ENCODE data around the gene CACNA2D2. TPM values are rescaled to one million over a fixed set of nuclear protein-coding genes. Genes with fewer than 3 reads are reported as not detected.

Gene CACNA2D2
- total and polyA plus RNA-seq, 9 donors: 0.95 to 8.6 (median 3.8) TPM

DNA sequence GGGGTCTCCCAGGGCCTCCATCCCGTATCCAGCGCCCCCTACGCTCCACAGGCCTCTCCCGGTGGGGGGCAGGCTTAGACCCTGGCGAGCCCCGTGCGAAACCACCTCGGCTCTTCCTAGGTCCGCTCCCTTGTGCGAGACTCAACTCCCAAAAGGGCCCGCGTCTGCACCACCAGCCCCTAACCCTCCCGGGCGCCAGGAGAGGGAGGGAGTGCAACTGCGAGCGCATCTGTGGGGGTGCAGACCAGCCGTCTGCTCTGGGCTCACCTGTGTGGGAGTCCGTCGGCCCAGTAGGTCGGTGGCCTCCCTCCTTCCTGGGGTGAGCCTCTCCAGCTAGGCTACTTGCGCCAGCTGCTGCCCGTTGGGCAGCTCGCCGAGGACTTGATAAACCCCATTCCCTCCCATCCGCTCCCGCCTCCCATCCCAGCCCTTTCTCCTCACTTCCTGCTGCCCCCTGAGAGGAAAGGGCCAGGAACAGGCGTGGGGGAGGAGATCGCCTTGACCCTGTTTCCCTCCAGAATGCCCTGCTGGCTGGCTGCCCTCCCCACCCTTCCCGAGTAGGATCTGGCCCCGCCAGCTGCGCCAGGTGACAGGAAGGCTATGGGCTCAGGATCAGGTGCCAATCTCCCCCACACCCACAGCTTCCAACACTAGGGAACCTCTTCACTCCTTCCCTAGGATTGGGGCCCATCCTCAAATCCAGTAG, 180.9 kb downstream of the CACNA2D2 start, which contains the start of gene HYAL2:
Gene HYAL2, minus strand, starts transcription at position 360 of the 706 bp plus-strand sequence. CDS start 2,256 bp downstream, outside the sequence.
- Histone ChIP-seq H3K27me3 (no peaks in the 10 kb centered on the region), H3K4me1 (ENCODE audit: insufficient read depth) (peaks cover 26% of the 10 kb centered on the region), H3K27ac (peak within 1 kb of the TSS; percentile 71 to 95), H3K9me3 (no peaks in the 10 kb centered on the region), H3K36me3 (no peaks in the 10 kb centered on the region), H3K4me3 (peak within 1 kb of the TSS; percentile 65)
- intact Hi-C loops (cut with DNase I): loop anchor here in 1 of 4 donors (10.0 kb wide), 1 partner anchor 58 kb away; the partner anchor contains the start of gene SEMA3B
- WGBS, 3 donors: 6 to 13% (median 8%) methylated on average over 26 to 31 of the region's 31 CpGs
- peak; percentile 84 to 92 (median 89) for DNase-seq
- TF ChIP-seq, protein P1, sequence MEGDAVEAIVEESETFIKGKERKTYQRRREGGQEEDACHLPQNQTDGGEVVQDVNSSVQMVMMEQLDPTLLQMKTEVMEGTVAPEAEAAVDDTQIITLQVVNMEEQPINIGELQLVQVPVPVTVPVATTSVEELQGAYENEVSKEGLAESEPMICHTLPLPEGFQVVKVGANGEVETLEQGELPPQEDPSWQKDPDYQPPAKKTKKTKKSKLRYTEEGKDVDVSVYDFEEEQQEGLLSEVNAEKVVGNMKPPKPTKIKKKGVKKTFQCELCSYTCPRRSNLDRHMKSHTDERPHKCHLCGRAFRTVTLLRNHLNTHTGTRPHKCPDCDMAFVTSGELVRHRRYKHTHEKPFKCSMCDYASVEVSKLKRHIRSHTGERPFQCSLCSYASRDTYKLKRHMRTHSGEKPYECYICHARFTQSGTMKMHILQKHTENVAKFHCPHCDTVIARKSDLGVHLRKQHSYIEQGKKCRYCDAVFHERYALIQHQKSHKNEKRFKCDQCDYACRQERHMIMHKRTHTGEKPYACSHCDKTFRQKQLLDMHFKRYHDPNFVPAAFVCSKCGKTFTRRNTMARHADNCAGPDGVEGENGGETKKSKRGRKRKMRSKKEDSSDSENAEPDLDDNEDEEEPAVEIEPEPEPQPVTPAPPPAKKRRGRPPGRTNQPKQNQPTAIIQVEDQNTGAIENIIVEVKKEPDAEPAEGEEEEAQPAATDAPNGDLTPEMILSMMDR (IDR thresholded peaks at IDR 0.05): no peak
- TF ChIP-seq EP300 (IDR thresholded peaks at IDR 0.05) (no peak), POLR2A (IDR thresholded peaks at IDR 0.05) (no peak)

DNA sequence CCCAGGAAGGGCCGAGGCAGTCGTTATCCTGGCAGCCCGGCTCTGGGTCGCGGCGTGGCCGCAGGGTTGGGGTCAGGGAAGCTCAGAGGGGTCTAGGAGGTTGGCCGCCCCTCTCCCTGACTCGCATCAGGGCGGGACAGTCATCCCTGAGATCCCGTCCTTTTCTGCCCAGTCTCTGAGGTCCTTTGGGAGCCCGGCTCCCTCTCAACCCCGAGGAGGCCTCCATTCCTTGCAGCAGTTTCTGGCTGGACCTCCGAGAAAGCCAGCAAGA, 181.4 kb downstream of the CACNA2D2 start:
- 2 to 6% (median 2%) methylated on average over 13 to 14 of the region's 14 CpGs for WGBS, 3 donors
- H3K9me3 ChIP-seq: no peaks in the 10 kb centered on the region
- peak overlapping the region; percentile 71 to 95 for H3K27ac ChIP-seq
- no peak for TF ChIP-seq EP300 (IDR thresholded peaks at IDR 0.05)
- peak; percentile 42 for TF ChIP-seq POLR2A (IDR thresholded peaks at IDR 0.05)
- intact Hi-C loops (cut with DNase I): loop anchor here in 1 of 4 donors (10.0 kb wide), 1 partner anchor 57 kb away; the partner anchor contains the start of gene SEMA3B
- H3K4me1 ChIP-seq (ENCODE audit: insufficient read depth): peaks cover 22% of the 10 kb centered on the region
- H3K27me3 ChIP-seq: no peaks in the 10 kb centered on the region
- peak overlapping the region; percentile 65 for H3K4me3 ChIP-seq
- no peaks in the 10 kb centered on the region for H3K36me3 ChIP-seq
- no peak for DNase-seq

DNA sequence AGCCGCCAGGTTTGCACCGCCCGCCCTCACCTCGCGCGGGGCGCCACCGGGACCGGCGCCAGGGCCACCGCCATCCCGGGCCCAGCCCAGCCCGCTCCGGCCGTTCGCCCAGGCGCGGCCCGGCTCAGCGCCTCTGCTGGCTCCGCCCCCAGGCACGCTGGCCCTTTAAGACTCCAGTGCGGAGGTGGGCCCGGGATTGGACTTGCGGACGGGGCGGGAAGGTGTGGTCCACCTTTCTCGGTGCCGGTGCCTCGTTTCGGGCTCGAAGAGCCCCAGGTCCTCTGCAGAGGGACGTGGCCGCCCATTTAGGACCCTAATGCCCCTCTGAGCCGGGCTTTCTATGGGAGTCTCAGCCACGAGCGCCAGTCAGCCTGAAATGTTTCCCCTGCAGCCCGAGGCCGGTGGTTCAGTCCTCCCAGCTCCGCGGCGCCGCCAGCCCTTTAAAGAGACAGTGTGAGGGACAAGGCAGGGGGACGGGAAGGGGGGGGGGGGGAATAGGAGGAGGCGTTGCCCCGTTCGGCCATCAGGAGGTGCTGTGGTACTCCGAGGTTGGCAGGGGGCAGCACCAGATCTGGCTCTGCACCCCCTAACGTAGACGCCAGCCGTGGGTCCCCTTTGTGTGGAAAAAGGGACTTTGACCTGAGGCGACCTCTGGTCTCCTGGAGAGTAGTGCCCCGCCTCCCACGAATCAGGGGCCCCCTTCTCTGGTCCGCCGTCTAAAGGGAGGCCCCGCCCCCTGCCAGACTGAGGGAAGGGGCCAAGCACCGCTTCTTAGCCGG, 181.9 kb downstream of the CACNA2D2 start:
- intact Hi-C loops (cut with DNase I): loop anchor here in 2 of 4 donors (2.0 to 10.0 kb wide), 2 partner anchors 19 to 57 kb away; partner anchors contain the start of genes HYAL1 (in 1 of the 2) and SEMA3B (in 1 of the 2)
- Histone ChIP-seq H3K27me3 (no peaks in the 10 kb centered on the region), H3K36me3 (no peaks in the 10 kb centered on the region), H3K9me3 (no peaks in the 10 kb centered on the region), H3K27ac (peak overlapping the region; percentile 71 to 95), H3K4me3 (peak overlapping the region; percentile 65), H3K4me1 (ENCODE audit: insufficient read depth) (peaks cover 22% of the 10 kb centered on the region)
- TF ChIP-seq POLR2A (IDR thresholded peaks at IDR 0.05) (peak; percentile 65), EP300 (IDR thresholded peaks at IDR 0.05) (no peak)
- TF ChIP-seq, protein P1 (IDR thresholded peaks at IDR 0.05): peak; percentile 46 to 61 (median 46)
- 0 to 2% (median 1%) methylated on average over 30 to 59 of the region's 59 CpGs for WGBS, 3 donors
- DNase-seq: peak; percentile 90 to 93 (median 90)

DNA sequence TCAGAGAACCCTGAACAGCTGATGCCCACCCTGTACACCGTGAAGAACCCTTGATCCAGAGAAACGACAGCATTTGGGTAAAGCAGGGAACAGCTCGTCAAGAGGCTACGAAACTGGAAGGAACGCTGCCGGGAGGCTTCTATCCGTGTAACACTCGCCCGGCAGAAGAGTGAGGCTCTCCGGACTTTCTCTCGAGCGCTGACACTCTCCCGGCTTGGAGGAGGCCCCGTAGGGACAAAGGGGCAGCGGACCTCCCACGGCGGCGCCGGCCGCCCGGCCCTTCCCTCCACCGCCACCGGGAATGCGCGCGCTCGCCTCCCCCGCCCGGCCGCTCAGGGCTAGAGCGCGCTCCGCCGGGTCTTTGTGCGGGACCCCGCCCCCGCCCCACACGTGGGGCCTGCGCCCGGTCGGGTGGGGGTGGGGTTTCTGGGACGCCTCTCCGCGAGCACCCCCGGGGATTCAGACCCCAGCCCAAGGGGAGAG, 182.5 kb downstream of the CACNA2D2 start:
- Histone ChIP-seq H3K36me3 (no peaks in the 10 kb centered on the region), H3K4me1 (ENCODE audit: insufficient read depth) (peaks cover 22% of the 10 kb centered on the region), H3K9me3 (no peaks in the 10 kb centered on the region), H3K27me3 (no peaks in the 10 kb centered on the region), H3K4me3 (peak overlapping the region; percentile 65), H3K27ac (peak overlapping the region; percentile 71 to 95)
- intact Hi-C loops (cut with DNase I): loop anchor here in 2 of 4 donors (2.0 to 10.0 kb wide), 2 partner anchors 18 to 56 kb away; partner anchors contain the start of genes HYAL1 (in 1 of the 2) and SEMA3B (in 1 of the 2)
- TF ChIP-seq EP300 (IDR thresholded peaks at IDR 0.05) (no peak), POLR2A (IDR thresholded peaks at IDR 0.05) (no peak)
- TF ChIP-seq, protein P1 (IDR thresholded peaks at IDR 0.05): no peak
- WGBS, 3 donors: 0 to 1% (median 1%) methylated on average over 21 to 44 of the region's 45 CpGs
- DNase-seq: peak; percentile 81 to 89 (median 85)
